Measurements from ENCODE around the gene ADAMTS2.

Gene ADAMTS2

DNA sequence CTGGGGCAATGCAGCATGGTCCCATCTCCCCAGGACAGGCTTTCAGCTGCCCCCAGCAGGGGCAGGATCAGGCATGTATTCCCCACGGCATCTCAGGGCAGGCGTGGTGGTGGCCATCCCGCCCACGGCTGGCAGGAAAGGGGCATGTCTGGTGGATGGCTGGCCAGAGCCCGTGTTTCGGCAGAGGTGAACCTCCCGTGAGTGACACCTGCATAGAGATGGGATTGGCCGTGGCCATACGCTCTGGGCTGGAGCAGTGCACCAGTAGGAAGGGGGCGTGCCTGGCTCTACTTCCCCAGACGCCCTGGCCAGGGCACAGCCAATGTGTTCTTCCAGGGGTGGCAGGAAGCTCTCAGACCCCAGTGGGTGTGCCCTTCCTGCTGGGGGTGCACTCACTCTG is 146.0 kb downstream of the ADAMTS2 start:
- TF ChIP-seq, protein P1, sequence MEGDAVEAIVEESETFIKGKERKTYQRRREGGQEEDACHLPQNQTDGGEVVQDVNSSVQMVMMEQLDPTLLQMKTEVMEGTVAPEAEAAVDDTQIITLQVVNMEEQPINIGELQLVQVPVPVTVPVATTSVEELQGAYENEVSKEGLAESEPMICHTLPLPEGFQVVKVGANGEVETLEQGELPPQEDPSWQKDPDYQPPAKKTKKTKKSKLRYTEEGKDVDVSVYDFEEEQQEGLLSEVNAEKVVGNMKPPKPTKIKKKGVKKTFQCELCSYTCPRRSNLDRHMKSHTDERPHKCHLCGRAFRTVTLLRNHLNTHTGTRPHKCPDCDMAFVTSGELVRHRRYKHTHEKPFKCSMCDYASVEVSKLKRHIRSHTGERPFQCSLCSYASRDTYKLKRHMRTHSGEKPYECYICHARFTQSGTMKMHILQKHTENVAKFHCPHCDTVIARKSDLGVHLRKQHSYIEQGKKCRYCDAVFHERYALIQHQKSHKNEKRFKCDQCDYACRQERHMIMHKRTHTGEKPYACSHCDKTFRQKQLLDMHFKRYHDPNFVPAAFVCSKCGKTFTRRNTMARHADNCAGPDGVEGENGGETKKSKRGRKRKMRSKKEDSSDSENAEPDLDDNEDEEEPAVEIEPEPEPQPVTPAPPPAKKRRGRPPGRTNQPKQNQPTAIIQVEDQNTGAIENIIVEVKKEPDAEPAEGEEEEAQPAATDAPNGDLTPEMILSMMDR (IDR thresholded peaks at IDR 0.05) = no peak

DNA sequence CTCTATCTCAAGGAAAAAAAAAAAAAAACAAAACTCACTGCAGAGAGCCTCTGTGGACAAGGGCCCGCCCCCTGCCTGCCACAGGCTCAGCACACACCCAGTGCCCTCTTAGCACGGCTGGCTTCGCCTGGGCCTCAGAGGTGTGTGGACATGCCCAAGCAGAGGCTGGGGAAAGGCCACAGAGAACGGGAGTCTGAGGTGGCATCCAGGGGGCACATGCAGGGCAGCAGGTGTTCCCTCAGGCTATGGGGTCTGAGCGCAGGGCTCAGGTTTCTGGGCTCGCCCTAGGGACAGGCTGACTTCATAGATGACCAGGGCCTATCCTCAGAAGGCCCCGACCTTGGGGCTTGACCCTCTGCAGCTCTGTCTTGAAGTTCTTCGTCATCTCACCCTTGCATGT is 146.4 kb downstream of the ADAMTS2 start:
- TF ChIP-seq, protein P1 (IDR thresholded peaks at IDR 0.05) = no peak

DNA sequence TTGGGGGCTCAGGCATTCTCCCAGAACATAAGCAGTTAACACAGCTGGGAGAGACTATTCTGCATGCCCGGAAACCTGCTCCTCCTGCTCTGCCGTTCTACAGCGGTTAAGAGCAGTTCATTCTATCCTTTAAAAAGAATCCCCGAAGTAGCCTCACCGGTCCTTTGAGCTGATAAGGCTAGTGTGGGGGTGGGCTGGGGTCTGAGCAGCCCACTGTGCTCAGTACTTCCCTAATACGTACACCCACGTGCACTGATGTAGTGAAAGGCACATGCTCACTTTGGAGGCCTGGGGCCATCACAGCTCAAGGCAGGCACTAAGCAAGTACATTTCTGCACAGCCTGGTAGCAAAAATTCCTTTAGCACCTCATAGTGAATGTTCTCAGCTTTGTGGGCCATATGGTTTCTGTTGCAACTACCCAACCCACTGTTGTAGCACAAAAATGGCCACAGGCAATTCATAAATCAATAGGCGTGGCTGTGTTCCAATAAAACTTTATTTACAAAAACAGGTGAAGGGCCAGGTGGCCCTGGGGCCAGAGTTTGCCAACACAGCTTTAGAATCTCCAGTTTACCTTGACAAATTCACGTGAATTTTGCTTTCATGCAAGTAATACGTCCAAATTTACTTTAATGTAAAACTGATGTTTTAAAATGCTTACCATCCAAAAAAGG is 148.7 kb downstream of the ADAMTS2 start:
- TF ChIP-seq, protein P1 (IDR thresholded peaks at IDR 0.05) = no peak

DNA sequence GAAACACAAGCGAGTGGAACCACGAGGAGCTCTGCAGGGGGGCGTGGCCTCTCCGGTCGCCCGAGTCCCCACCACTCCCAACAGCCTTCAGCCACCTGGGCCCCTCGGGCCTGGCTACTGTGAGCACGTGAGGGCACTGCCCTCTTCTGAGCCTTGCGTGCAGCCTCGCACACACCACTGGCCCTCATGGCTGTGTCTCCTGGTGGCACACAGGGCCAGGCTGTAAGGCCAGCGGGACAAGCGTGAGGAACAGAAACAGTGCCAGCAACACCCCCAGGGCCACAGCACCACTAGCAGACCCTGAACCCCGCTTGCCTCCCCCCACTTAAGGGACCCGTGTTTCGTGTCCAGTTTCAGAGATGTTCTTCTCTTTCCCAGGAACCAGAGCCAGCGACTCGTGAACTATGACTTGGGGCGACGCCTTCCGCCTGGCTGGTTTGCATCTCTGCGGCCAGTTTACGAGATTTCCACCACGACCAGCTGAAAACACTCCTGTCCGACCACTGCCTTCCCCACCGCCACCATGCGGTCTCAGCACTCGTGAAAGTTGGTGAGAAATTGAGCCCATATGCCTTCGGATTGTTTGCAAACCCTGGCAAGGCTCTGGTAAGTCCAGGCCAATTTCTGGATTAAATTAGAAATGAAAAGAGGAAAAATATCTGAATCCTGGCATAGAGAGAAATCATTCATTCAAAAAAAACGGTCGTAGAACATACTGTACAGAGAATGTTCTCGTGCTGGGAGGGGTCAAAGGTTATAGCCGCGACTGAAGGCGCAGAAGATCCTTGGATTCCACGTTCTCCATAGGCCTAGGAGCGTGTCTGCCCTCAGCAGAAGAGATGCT is 149.5 kb downstream of the ADAMTS2 start:
- TF ChIP-seq, protein P1 (IDR thresholded peaks at IDR 0.05) = no peak

DNA sequence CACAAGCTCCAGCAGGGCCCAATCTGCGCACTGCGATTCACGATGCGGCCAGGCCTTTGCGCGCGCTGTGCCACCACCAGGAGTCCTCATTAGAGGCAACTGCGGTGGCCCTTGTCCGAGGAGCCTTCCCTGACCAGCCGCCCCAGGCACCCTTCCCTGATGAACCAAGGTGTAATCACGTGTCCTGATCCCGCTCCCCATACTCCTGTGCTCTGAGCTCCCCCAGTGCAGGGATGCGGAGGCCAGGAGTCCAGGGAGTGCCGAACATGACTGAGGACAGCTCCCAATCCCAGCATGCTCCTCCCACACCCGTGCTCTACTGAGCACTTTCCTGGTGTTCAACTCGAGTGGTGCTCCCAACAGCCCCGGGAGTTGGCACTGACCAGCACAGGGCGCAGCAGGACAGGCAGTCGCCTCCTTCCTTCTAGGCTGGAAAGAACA is 150.3 kb downstream of the ADAMTS2 start:
- TF ChIP-seq, protein P1 (IDR thresholded peaks at IDR 0.05) = no peak

DNA sequence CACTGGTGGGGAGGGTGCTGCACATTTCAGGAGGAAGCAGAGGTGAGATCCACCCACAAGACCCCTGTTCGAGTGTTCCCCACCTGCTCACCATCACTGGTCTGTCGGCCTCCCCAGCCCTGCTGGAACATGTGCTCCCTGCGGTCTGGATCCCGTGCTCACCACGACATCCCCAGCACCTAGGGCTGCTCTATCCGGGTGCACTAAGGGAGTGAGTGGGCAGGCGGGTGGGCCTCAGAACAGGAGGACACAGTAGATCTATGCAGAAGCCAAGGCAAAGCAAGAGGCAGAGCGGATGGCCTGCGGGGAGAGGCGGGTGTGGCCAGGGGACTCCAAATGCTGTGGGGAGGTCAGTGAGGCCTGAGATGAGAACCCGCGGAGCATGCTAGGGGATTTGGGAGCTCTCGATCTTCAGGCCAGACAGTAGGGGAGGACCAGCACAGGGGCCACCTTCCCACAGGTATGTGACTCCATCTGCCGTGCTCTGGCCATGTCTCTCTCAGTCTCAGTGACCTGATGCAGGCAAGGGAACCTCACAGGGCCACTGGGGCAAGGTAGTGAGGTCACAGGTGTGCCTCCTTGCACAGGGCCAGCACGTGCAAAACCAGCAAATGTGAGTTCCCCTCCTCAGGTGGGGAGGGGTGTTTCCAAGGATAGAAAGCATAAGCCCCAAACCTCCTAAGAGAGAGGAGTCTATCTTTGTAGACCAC is 150.9 kb downstream of the ADAMTS2 start:
- TF ChIP-seq, protein P1 (IDR thresholded peaks at IDR 0.05) = no peak

DNA sequence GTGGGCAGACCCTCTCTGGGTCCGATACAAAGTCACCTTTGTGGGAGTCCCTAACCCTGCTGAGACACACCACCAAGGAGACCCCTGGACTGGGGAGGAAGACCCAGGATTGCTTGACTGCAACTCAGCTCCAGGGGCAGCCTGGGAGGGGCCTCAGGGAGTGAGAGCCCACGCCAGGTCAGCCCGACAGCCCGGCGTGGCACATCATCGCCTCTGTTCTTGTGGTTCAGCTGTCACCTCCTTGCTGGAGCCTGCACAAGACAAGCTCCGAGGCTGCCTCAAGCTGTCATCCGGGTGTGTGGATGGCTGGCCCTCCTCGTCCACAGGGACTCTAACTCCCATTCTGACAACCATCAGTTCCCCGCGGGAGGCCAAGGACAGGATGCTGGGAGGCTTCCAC is 151.5 kb downstream of the ADAMTS2 start:
- TF ChIP-seq, protein P1 (IDR thresholded peaks at IDR 0.05) = no peak

Data from LNCAP (cell line).